Stimulated activated memory B cell treated with anti-CD40 and anti-IgM and Interleukin-4, amounts not matched to agents 10 μg/mL and 1 μg/mL and 100 μg/mL, for 72 hours (primary cell): ENCODE results near the gene DNAJB1.
"Not testable (repeated sequence)": the region's sequence is repeated elsewhere in the genome, so short reads cannot be mapped to it uniquely, and the experiment has no call there.

Experiments
- ATAC-seq: fragments of 150-1000 bp; cut with Tn5 transposase; 2 replicates; pipeline ENCODE4 v1.10.0; 2021
- H3K27ac Mint-ChIP-seq: one replicate; pipeline ENCODE4 v1.8.0; 2022; ENCODE audit warnings: mild to moderate bottlenecking, mixed read lengths
- H3K27me3 Mint-ChIP-seq: one replicate; pipeline ENCODE4 v1.8.0; 2022; ENCODE audit warnings: mixed read lengths
- H3K36me3 Mint-ChIP-seq: one replicate; pipeline ENCODE4 v1.8.0; 2022; ENCODE audit warnings: mixed read lengths
- H3K4me1 Mint-ChIP-seq: one replicate; pipeline ENCODE4 v1.8.0; 2022; ENCODE audit warnings: mixed read lengths
- H3K4me3 Mint-ChIP-seq: one replicate; pipeline ENCODE4 v1.8.0; 2022; ENCODE audit warnings: mild to moderate bottlenecking, moderate library complexity, mixed read lengths
- H3K9me3 Mint-ChIP-seq: one replicate; pipeline ENCODE4 v1.8.0; 2022; ENCODE audit warnings: mixed read lengths

The DNAJB1 gene

GRCh38 chr19:14517840-14518505, at the start of gene DNAJB1:
TSS of gene DNAJB1 (minus strand) at chr19:14518397. CDS start at chr19:14518349, 48 bp downstream.
- Mint-ChIP-seq H3K27ac (peak within 1 kb of the TSS; percentile 95), H3K36me3 (peaks cover 37% of the 10 kb centered on the region), H3K9me3 (no peaks in the 10 kb centered on the region), H3K4me1 (peaks cover 48% of the 10 kb centered on the region), H3K27me3 (no peaks in the 10 kb centered on the region), H3K4me3 (peak within 1 kb of the TSS; percentile 94)
- peak; percentile 87 for ATAC-seq

GRCh38 chr19:14567079-14567478, 48.9 kb upstream of the DNAJB1 start:
- ATAC-seq: no peak
- Mint-ChIP-seq H3K27me3 (no peaks in the 10 kb centered on the region), H3K27ac (peak overlapping the region; percentile 59), H3K36me3 (peaks cover 46% of the 10 kb centered on the region), H3K4me3 (no peak overlapping the region), H3K4me1 (peaks cover 60% of the 10 kb centered on the region), H3K9me3 (no peaks in the 10 kb centered on the region)

GRCh38 chr19:14566712-14567077, 48.5 kb upstream of the DNAJB1 start:
- ATAC-seq: no peak
- Mint-ChIP-seq H3K27me3 (no peaks in the 10 kb centered on the region), H3K4me3 (no peak overlapping the region), H3K9me3 (no peaks in the 10 kb centered on the region), H3K27ac (peak overlapping the region; percentile 59), H3K36me3 (peaks cover 46% of the 10 kb centered on the region), H3K4me1 (peaks cover 63% of the 10 kb centered on the region)

- ATAC-seq: no peak
- Mint-ChIP-seq H3K4me3 (no peak overlapping the region), H3K9me3 (no peaks in the 10 kb centered on the region), H3K4me1 (peaks cover 61% of the 10 kb centered on the region), H3K36me3 (peaks cover 46% of the 10 kb centered on the region), H3K27ac (no peak overlapping the region), H3K27me3 (no peaks in the 10 kb centered on the region)
These were observed 47.8 kb upstream of the DNAJB1 start for GRCh38 chr19:14565765-14566711.

GRCh38 chr19:14565298-14565679, 47.1 kb upstream of the DNAJB1 start:
- Mint-ChIP-seq H3K4me1 (peaks cover 60% of the 10 kb centered on the region), H3K36me3 (peaks cover 46% of the 10 kb centered on the region), H3K27ac (no peak overlapping the region), H3K4me3 (no peak overlapping the region), H3K27me3 (no peaks in the 10 kb centered on the region), H3K9me3 (no peaks in the 10 kb centered on the region)
- ATAC-seq: no peak

- H3K9me3 Mint-ChIP-seq, H3K27ac Mint-ChIP-seq, H3K4me3 Mint-ChIP-seq, H3K27me3 Mint-ChIP-seq: not testable (repeated sequence)
- Mint-ChIP-seq H3K36me3 (peaks cover 46% of the 10 kb centered on the region), H3K4me1 (peaks cover 58% of the 10 kb centered on the region)
- peak; percentile 7 for ATAC-seq
These were observed 46.6 kb upstream of the DNAJB1 start for GRCh38 chr19:14564652-14565297.

- Mint-ChIP-seq H3K27me3 (no peaks in the 10 kb centered on the region), H3K36me3 (peaks cover 46% of the 10 kb centered on the region), H3K4me1 (peaks cover 52% of the 10 kb centered on the region), H3K27ac (no peak overlapping the region), H3K9me3 (no peaks in the 10 kb centered on the region), H3K4me3 (no peak overlapping the region)
- ATAC-seq: peak; percentile 56
These were observed 45.9 kb upstream of the DNAJB1 start for GRCh38 chr19:14563989-14564651.

GRCh38 chr19:14563590-14563926, 45.4 kb upstream of the DNAJB1 start:
- Mint-ChIP-seq H3K27ac (no peak overlapping the region), H3K4me1 (peaks cover 49% of the 10 kb centered on the region), H3K36me3 (peaks cover 40% of the 10 kb centered on the region), H3K4me3 (no peak overlapping the region), H3K9me3 (no peaks in the 10 kb centered on the region), H3K27me3 (no peaks in the 10 kb centered on the region)
- no peak for ATAC-seq

- Mint-ChIP-seq H3K36me3 (peaks cover 35% of the 10 kb centered on the region), H3K4me3 (no peak overlapping the region), H3K27ac (peak overlapping the region; percentile 35), H3K9me3 (no peaks in the 10 kb centered on the region), H3K27me3 (no peaks in the 10 kb centered on the region), H3K4me1 (peaks cover 46% of the 10 kb centered on the region)
- ATAC-seq: no peak
These were observed 44.7 kb upstream of the DNAJB1 start for GRCh38 chr19:14562660-14563589.

- Mint-ChIP-seq H3K27me3 (no peaks in the 10 kb centered on the region), H3K4me1 (peaks cover 38% of the 10 kb centered on the region), H3K36me3 (peaks cover 26% of the 10 kb centered on the region), H3K27ac (no peak overlapping the region), H3K9me3 (no peaks in the 10 kb centered on the region), H3K4me3 (no peak overlapping the region)
- no peak for ATAC-seq
These were observed 43.7 kb upstream of the DNAJB1 start for GRCh38 chr19:14561847-14562351.

- peaks cover 42% of the 10 kb centered on the region for H3K4me1 Mint-ChIP-seq
- no peaks in the 10 kb centered on the region for H3K9me3 Mint-ChIP-seq
- ATAC-seq: no peak
- no peak overlapping the region for H3K4me3 Mint-ChIP-seq
- H3K27me3 Mint-ChIP-seq: no peaks in the 10 kb centered on the region
- no peak overlapping the region for H3K27ac Mint-ChIP-seq
- peaks cover 25% of the 10 kb centered on the region for H3K36me3 Mint-ChIP-seq
These were observed 43.1 kb upstream of the DNAJB1 start for GRCh38 chr19:14561249-14561648.

GRCh38 chr19:14560776-14561108, 42.5 kb upstream of the DNAJB1 start:
- peaks cover 25% of the 10 kb centered on the region for H3K36me3 Mint-ChIP-seq
- H3K4me3 Mint-ChIP-seq: no peak overlapping the region
- peaks cover 45% of the 10 kb centered on the region for H3K4me1 Mint-ChIP-seq
- no peak for ATAC-seq
- no peaks in the 10 kb centered on the region for H3K9me3 Mint-ChIP-seq
- no peaks in the 10 kb centered on the region for H3K27me3 Mint-ChIP-seq
- H3K27ac Mint-ChIP-seq: no peak overlapping the region

GRCh38 chr19:14559916-14560775, 41.9 kb upstream of the DNAJB1 start:
- Mint-ChIP-seq H3K27me3 (no peaks in the 10 kb centered on the region), H3K36me3 (peaks cover 20% of the 10 kb centered on the region), H3K9me3 (no peaks in the 10 kb centered on the region), H3K4me3 (no peak overlapping the region), H3K27ac (no peak overlapping the region), H3K4me1 (peaks cover 45% of the 10 kb centered on the region)
- no peak for ATAC-seq
